ENCODE results near the gene SYS1. TPM values are rescaled to one million over a fixed set of nuclear protein-coding genes. Genes with fewer than 3 reads are reported as not detected.

Gene SYS1
- total RNA-seq, 1 experiment from 2014 or later = 38.8 TPM

DNA sequence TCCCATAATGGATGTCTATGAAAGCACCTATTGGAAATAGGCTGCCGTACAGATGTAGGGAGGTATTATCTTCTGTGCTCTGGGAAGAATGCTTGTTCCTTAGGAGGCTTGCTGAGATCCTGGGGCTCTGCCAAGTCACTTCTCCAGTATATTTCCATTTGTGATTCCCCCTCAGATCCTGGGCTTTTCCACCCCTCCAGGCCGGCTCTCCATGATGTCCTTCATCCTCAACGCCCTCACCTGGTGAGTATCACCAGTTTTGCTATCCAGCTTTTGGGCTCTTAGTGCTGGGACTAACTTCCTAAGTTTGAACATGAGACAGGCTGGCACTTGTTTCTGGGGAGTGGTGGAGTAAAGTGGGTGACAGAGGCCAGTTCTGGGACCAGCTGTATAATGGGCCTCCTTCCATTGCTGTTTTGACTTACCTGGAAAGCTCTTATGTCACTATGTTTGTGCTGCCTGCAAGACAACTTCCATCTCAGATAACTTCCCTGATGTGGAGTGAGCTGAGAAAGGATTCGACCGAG, 2.6 kb downstream of the SYS1 start:
- Histone ChIP-seq H3K4me2 (no peak overlapping the region), H3K4me3 (no peak overlapping the region), H4K20me1 (ENCODE audit: insufficient read depth) (peaks cover 7% of the 10 kb centered on the region; the same call in 1 of the 2 replicates), H3F3A (ENCODE audit: insufficient read depth, low read depth) (peaks cover 3% of the 10 kb centered on the region; the same call in 1 of the 2 replicates), H3K9me2 (ENCODE audit: insufficient read depth) (no peaks in the 10 kb centered on the region), H3K4me1 (replicated peaks; ENCODE audit: insufficient read depth) (peaks cover 6% of the 10 kb centered on the region), H3K36me3 (ENCODE audit: low read depth) (peaks cover 22% of the 10 kb centered on the region; the same call in 1 of the 2 replicates), H3K79me2 (ENCODE audit: low read depth) (peaks cover 27% of the 10 kb centered on the region), H3K9me3 (ENCODE audit: insufficient read depth, low read depth) (no peaks in the 10 kb centered on the region), H2AFZ (no peak overlapping the region), H3K27me3 (ENCODE audit: insufficient read depth, low read depth) (no peaks in the 10 kb centered on the region), H3K27ac (no peak overlapping the region)
- intact Hi-C loops (cut with micrococcal nuclease; ENCODE audit: unreplicated experiment) = no loop called here
- no TSS peak for BruUV-seq (replicated peaks)
- TF ChIP-seq EZH2 (IDR thresholded peaks at IDR 0.05; ENCODE audit: low read depth) = no peak
- TF ChIP-seq, protein P1, sequence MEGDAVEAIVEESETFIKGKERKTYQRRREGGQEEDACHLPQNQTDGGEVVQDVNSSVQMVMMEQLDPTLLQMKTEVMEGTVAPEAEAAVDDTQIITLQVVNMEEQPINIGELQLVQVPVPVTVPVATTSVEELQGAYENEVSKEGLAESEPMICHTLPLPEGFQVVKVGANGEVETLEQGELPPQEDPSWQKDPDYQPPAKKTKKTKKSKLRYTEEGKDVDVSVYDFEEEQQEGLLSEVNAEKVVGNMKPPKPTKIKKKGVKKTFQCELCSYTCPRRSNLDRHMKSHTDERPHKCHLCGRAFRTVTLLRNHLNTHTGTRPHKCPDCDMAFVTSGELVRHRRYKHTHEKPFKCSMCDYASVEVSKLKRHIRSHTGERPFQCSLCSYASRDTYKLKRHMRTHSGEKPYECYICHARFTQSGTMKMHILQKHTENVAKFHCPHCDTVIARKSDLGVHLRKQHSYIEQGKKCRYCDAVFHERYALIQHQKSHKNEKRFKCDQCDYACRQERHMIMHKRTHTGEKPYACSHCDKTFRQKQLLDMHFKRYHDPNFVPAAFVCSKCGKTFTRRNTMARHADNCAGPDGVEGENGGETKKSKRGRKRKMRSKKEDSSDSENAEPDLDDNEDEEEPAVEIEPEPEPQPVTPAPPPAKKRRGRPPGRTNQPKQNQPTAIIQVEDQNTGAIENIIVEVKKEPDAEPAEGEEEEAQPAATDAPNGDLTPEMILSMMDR (conservative IDR thresholded peaks at IDR 0.05) = no peak
- POLR2A ChIA-PET (ENCODE audit: unreplicated experiment) = no interaction called here
- DNase-seq = no peak
- CTCF ChIA-PET = no interaction called here

DNA sequence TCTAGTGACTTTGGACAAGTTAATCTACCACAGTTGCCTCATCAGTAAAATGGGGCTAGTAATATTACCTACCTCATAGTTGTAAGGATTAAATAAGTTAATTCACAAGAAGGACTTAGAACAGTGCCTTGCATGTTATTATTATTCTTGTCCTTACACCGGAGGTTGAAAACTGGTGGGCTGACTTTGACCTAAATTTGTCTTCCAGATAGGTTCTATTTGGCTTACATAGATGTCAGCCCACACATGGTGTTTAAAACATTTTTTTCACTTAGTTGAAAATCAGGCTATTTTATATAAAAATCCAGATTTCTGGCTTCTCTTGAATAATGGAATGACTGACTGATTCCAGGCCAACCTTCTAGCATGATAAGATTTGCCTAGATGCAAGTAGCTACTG, 3.2 kb downstream of the SYS1 start:
- intact Hi-C loops (cut with micrococcal nuclease; ENCODE audit: unreplicated experiment) = no loop called here
- Histone ChIP-seq H3K79me2 (ENCODE audit: low read depth) (peaks cover 27% of the 10 kb centered on the region), H3K4me2 (no peak overlapping the region), H3K9me2 (ENCODE audit: insufficient read depth) (no peaks in the 10 kb centered on the region), H3K36me3 (ENCODE audit: low read depth) (peaks cover 22% of the 10 kb centered on the region; the same call in 1 of the 2 replicates), H3K27me3 (ENCODE audit: insufficient read depth, low read depth) (no peaks in the 10 kb centered on the region), H3F3A (ENCODE audit: insufficient read depth, low read depth) (peaks cover 3% of the 10 kb centered on the region; the same call in 1 of the 2 replicates), H3K4me1 (replicated peaks; ENCODE audit: insufficient read depth) (peaks cover 6% of the 10 kb centered on the region), H3K4me3 (no peak overlapping the region), H2AFZ (no peak overlapping the region), H3K9me3 (ENCODE audit: insufficient read depth, low read depth) (no peaks in the 10 kb centered on the region), H3K27ac (no peak overlapping the region), H4K20me1 (ENCODE audit: insufficient read depth) (peaks cover 7% of the 10 kb centered on the region; the same call in 1 of the 2 replicates)
- no peak for DNase-seq
- POLR2A ChIA-PET (ENCODE audit: unreplicated experiment) = no interaction called here
- CTCF ChIA-PET = interaction anchor here (0.5 to 1.5 kb wide), 2 partner anchors 43 to 71 kb away, joined by 3 to 6 read pairs; no protein-coding TSS in a partner anchor
- BruUV-seq (replicated peaks) = no TSS peak
- TF ChIP-seq, protein P1 (conservative IDR thresholded peaks at IDR 0.05) = no peak
- TF ChIP-seq EZH2 (IDR thresholded peaks at IDR 0.05; ENCODE audit: low read depth) = no peak

DNA sequence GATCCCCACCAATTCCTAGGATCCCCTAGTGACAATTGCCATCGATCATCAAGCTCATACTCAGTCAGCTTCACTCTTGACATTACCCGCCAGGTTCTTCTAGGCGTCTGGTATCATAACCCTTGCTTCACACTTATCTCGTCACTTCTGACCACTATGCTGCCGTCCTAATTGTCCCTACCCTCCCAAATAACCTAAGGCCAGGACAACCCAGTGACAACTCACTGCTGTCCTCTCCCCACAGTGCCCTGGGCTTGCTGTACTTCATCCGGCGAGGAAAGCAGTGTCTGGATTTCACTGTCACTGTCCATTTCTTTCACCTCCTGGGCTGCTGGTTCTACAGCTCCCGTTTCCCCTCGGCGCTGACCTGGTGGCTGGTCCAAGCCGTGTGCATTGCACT, 3.7 kb downstream of the SYS1 start:
- no peaks in the 10 kb centered on the region for H3K27me3 ChIP-seq (ENCODE audit: insufficient read depth, low read depth)
- H3K79me2 ChIP-seq (ENCODE audit: low read depth) = peaks cover 27% of the 10 kb centered on the region
- H2AFZ ChIP-seq = no peak overlapping the region
- TF ChIP-seq EZH2 (IDR thresholded peaks at IDR 0.05; ENCODE audit: low read depth) = no peak
- TF ChIP-seq, protein P1 (conservative IDR thresholded peaks at IDR 0.05) = no peak
- ChIA-PET POLR2A (ENCODE audit: unreplicated experiment) (no interaction called here), CTCF (interaction anchor here (0.5 to 1.5 kb wide), 2 partner anchors 43 to 71 kb away, joined by 3 to 6 read pairs; no protein-coding TSS in a partner anchor)
- intact Hi-C loops (cut with micrococcal nuclease; ENCODE audit: unreplicated experiment) = no loop called here
- peaks cover 22% of the 10 kb centered on the region; the same call in 1 of the 2 replicates for H3K36me3 ChIP-seq (ENCODE audit: low read depth)
- DNase-seq = no peak
- H4K20me1 ChIP-seq (ENCODE audit: insufficient read depth) = peaks cover 7% of the 10 kb centered on the region; the same call in 1 of the 2 replicates
- H3K27ac ChIP-seq = no peak overlapping the region
- no peak overlapping the region for H3K4me3 ChIP-seq
- no peaks in the 10 kb centered on the region for H3K9me2 ChIP-seq (ENCODE audit: insufficient read depth)
- peaks cover 3% of the 10 kb centered on the region; the same call in 1 of the 2 replicates for H3F3A ChIP-seq (ENCODE audit: insufficient read depth, low read depth)
- no peaks in the 10 kb centered on the region for H3K9me3 ChIP-seq (ENCODE audit: insufficient read depth, low read depth)
- H3K4me2 ChIP-seq = no peak overlapping the region
- no TSS peak for BruUV-seq (replicated peaks)
- peaks cover 6% of the 10 kb centered on the region for H3K4me1 ChIP-seq (replicated peaks; ENCODE audit: insufficient read depth)
